Measurements from ENCODE around the gene PIP5K1C. TPM values are rescaled to one million over a fixed set of nuclear protein-coding genes. Genes with fewer than 3 reads are reported as not detected.
"Not testable (repeated sequence)": the region's sequence is repeated elsewhere in the genome, so short reads cannot be mapped to it uniquely, and the experiment has no call there.

Gene PIP5K1C
- total RNA-seq, 2 experiments from 2014 or later: 7.3 to 7.5 TPM

- Mint-ChIP-seq H3K27ac (no peak overlapping the region), H3K4me1 (ENCODE audit: low read depth) (no peaks in the 10 kb centered on the region), H3K27me3 (ENCODE audit: low read depth) (no peaks in the 10 kb centered on the region), H3K36me3 (ENCODE audit: low read depth) (peaks cover 3% of the 10 kb centered on the region), H3K9me3 (no peaks in the 10 kb centered on the region), H3K4me3 (no peak overlapping the region)
- intact Hi-C loops (cut with micrococcal nuclease): no loop called here
- no peak for DNase-seq
- CTCF ChIA-PET: no interaction called here
Observed at GRCh38 chr19:3639479-3639878, 60.8 kb downstream of the PIP5K1C start.

GRCh38 chr19:3638208-3639193, 61.8 kb downstream of the PIP5K1C start:
- intact Hi-C loops (cut with micrococcal nuclease): no loop called here
- Mint-ChIP-seq H3K27ac (no peak overlapping the region), H3K36me3 (ENCODE audit: low read depth) (peaks cover 3% of the 10 kb centered on the region), H3K4me3 (no peak overlapping the region), H3K27me3 (ENCODE audit: low read depth) (no peaks in the 10 kb centered on the region), H3K4me1 (ENCODE audit: low read depth) (no peaks in the 10 kb centered on the region), H3K9me3 (no peaks in the 10 kb centered on the region)
- CTCF ChIA-PET: no interaction called here
- no peak for DNase-seq

GRCh38 chr19:3637621-3638020, 62.6 kb downstream of the PIP5K1C start:
- Mint-ChIP-seq H3K9me3 (no peaks in the 10 kb centered on the region), H3K36me3 (ENCODE audit: low read depth) (peaks cover 3% of the 10 kb centered on the region), H3K4me1 (ENCODE audit: low read depth) (no peaks in the 10 kb centered on the region), H3K4me3 (no peak overlapping the region), H3K27me3 (ENCODE audit: low read depth) (no peaks in the 10 kb centered on the region), H3K27ac (no peak overlapping the region)
- CTCF ChIA-PET: no interaction called here
- intact Hi-C loops (cut with micrococcal nuclease): no loop called here
- no peak for DNase-seq

GRCh38 chr19:3636962-3637361, 63.3 kb downstream of the PIP5K1C start:
- Mint-ChIP-seq H3K27ac (no peak overlapping the region), H3K4me3 (no peak overlapping the region), H3K9me3 (no peaks in the 10 kb centered on the region), H3K27me3 (ENCODE audit: low read depth) (no peaks in the 10 kb centered on the region), H3K36me3 (ENCODE audit: low read depth) (peaks cover 3% of the 10 kb centered on the region), H3K4me1 (ENCODE audit: low read depth) (no peaks in the 10 kb centered on the region)
- CTCF ChIA-PET: no interaction called here
- intact Hi-C loops (cut with micrococcal nuclease): no loop called here
- no peak for DNase-seq

GRCh38 chr19:3636506-3636905, 63.8 kb downstream of the PIP5K1C start:
- peaks cover 3% of the 10 kb centered on the region for H3K36me3 Mint-ChIP-seq (ENCODE audit: low read depth)
- H3K9me3 Mint-ChIP-seq: no peaks in the 10 kb centered on the region
- intact Hi-C loops (cut with micrococcal nuclease): no loop called here
- no peaks in the 10 kb centered on the region for H3K4me1 Mint-ChIP-seq (ENCODE audit: low read depth)
- H3K27ac Mint-ChIP-seq: no peak overlapping the region
- CTCF ChIA-PET: no interaction called here
- no peak overlapping the region for H3K4me3 Mint-ChIP-seq
- H3K27me3 Mint-ChIP-seq (ENCODE audit: low read depth): no peaks in the 10 kb centered on the region
- no peak for DNase-seq

GRCh38 chr19:3634496-3635045, 65.7 kb downstream of the PIP5K1C start:
- Mint-ChIP-seq H3K36me3 (ENCODE audit: low read depth) (peaks cover 3% of the 10 kb centered on the region), H3K9me3 (no peaks in the 10 kb centered on the region), H3K27ac (no peak overlapping the region), H3K4me1 (ENCODE audit: low read depth) (no peaks in the 10 kb centered on the region), H3K27me3 (ENCODE audit: low read depth) (no peaks in the 10 kb centered on the region), H3K4me3 (no peak overlapping the region)
- intact Hi-C loops (cut with micrococcal nuclease): no loop called here
- CTCF ChIA-PET: no interaction called here
- no peak for DNase-seq

DNA sequence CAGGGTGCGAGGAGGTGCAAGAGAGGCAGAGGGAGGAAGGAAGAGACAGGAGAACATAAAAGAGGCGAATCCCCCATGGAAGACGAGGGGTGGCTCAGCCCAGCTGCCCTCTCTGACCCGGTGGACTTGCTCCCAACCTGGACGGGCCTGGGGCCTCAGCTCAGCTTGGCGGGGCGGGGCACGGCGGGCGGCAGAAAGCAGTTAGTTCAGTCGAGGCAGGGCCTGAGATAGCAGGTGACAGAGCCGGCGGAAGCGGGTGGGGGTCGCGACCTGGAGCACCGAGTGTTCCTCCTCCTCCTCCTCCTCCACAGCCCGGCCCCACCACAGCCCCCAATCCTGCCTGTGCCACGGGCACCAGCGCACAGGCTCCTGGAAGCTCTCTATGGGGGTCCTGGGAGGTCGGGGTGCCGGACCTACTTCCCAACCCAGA, 66.7 kb downstream of the PIP5K1C start:
- CTCF ChIA-PET: no interaction called here
- no peaks in the 10 kb centered on the region for H3K9me3 Mint-ChIP-seq
- DNase-seq: no peak
- no peaks in the 10 kb centered on the region for H3K27me3 Mint-ChIP-seq (ENCODE audit: low read depth)
- H3K36me3 Mint-ChIP-seq (ENCODE audit: low read depth): peaks cover 2% of the 10 kb centered on the region
- H3K4me1 Mint-ChIP-seq (ENCODE audit: low read depth): no peaks in the 10 kb centered on the region
- H3K27ac Mint-ChIP-seq: no peak overlapping the region
- H3K4me3 Mint-ChIP-seq: no peak overlapping the region
- intact Hi-C loops (cut with micrococcal nuclease): no loop called here

GRCh38 chr19:3632739-3633558, 67.3 kb downstream of the PIP5K1C start:
- intact Hi-C loops (cut with micrococcal nuclease): no loop called here
- H3K9me3 Mint-ChIP-seq: no peaks in the 10 kb centered on the region
- H3K27me3 Mint-ChIP-seq (ENCODE audit: low read depth): no peaks in the 10 kb centered on the region
- H3K36me3 Mint-ChIP-seq (ENCODE audit: low read depth): no peaks in the 10 kb centered on the region
- no peak overlapping the region for H3K27ac Mint-ChIP-seq
- H3K4me1 Mint-ChIP-seq (ENCODE audit: low read depth): no peaks in the 10 kb centered on the region
- CTCF ChIA-PET: no interaction called here
- H3K4me3 Mint-ChIP-seq: no peak overlapping the region
- no peak for DNase-seq

GRCh38 chr19:3632098-3632497, 68.2 kb downstream of the PIP5K1C start:
- no peaks in the 10 kb centered on the region for H3K36me3 Mint-ChIP-seq (ENCODE audit: low read depth)
- H3K4me1 Mint-ChIP-seq (ENCODE audit: low read depth): peaks cover 3% of the 10 kb centered on the region
- no peak for DNase-seq
- intact Hi-C loops (cut with micrococcal nuclease): no loop called here
- H3K27me3 Mint-ChIP-seq (ENCODE audit: low read depth): no peaks in the 10 kb centered on the region
- no peaks in the 10 kb centered on the region for H3K9me3 Mint-ChIP-seq
- H3K4me3 Mint-ChIP-seq: no peak overlapping the region
- CTCF ChIA-PET: no interaction called here
- no peak overlapping the region for H3K27ac Mint-ChIP-seq

DNA sequence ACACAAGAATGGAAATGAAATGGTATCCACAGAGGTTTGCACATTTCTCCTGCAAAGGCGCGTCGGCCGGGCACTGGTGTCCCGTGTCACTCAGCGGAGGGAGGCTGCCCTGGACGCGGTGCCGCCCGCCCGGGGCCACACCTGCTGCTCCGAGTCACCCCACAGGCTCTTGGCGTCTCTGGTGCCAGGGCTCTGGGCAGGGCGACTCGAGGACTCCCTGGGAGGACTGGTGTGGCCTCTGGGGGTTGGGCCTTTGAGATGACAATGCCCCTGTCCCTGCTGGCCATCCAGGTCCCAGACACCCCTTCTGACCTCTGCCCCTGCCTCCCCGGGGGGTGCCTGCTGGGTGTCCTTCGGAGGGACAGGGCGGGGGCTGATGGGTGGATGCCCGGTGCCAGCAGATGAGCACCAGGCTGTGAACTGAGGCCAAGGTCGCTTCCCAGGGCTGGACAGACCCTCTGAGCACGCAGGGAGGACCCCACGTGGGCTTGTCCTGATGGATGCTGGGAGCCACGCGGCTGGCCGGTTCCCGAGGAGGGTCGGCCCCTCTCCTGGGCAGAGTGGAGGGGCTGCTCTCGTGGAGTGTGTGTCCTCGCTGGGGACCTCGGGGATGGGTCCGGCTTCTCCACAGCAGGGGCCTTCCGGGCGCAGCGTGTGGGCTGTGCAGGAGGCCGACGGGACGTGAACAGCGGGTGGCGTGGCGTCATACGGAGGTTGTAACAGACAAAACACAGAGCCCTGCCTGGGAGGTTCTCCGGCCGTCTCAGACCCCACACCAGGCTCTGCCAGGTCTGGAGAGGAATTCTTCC, 69.0 kb downstream of the PIP5K1C start:
- Mint-ChIP-seq H3K4me3 (no peak overlapping the region), H3K27ac (no peak overlapping the region), H3K36me3 (ENCODE audit: low read depth) (no peaks in the 10 kb centered on the region), H3K4me1 (ENCODE audit: low read depth) (peaks cover 9% of the 10 kb centered on the region), H3K9me3 (no peaks in the 10 kb centered on the region), H3K27me3 (ENCODE audit: low read depth) (no peaks in the 10 kb centered on the region)
- CTCF ChIA-PET: no interaction called here
- intact Hi-C loops (cut with micrococcal nuclease): no loop called here
- no peak for DNase-seq

DNA sequence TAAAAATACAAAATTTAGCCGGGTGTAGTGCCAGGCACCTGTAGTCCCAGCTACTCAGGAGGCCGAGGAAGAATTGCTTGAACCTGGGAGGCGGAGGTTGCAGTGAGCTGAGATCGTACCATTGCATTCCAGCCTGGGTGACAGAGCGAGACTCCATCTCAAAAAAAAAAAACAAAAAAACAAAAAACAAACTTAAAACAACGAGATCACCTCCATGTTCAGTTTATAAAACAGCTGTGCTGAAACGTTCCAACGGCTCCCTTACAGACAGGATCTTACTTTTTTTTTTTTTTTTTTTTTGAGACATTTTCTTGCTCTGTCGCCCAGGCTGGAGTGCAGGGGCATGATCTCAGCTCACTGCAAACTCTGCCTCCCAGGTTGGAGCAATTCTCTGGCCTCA, 71.5 kb downstream of the PIP5K1C start:
- H3K36me3 Mint-ChIP-seq (ENCODE audit: low read depth); H3K9me3 Mint-ChIP-seq; DNase-seq; H3K27ac Mint-ChIP-seq; H3K4me3 Mint-ChIP-seq; H3K27me3 Mint-ChIP-seq (ENCODE audit: low read depth): not testable (repeated sequence)
- CTCF ChIA-PET: interaction anchor here (0.7 kb wide), 2 partner anchors 325 to 1803 kb away, joined by 3 to 4 read pairs; no protein-coding TSS in a partner anchor
- H3K4me1 Mint-ChIP-seq (ENCODE audit: low read depth): peaks cover 29% of the 10 kb centered on the region
- intact Hi-C loops (cut with micrococcal nuclease): loop anchor here (5.0 kb wide), 1 partner anchor 439 kb away; the partner anchor contains the start of gene ZBTB7A

GRCh38 chr19:3627351-3627723, 72.9 kb downstream of the PIP5K1C start:
- DNase-seq: no peak
- H3K36me3 Mint-ChIP-seq (ENCODE audit: low read depth): peaks cover 2% of the 10 kb centered on the region
- peak overlapping the region; percentile 98 for H3K27ac Mint-ChIP-seq
- CTCF ChIA-PET: interaction anchor here (1.2 kb wide), 1 partner anchor 65 kb away, joined by 5 read pairs; no protein-coding TSS in a partner anchor
- peak overlapping the region; percentile 79 for H3K4me3 Mint-ChIP-seq
- intact Hi-C loops (cut with micrococcal nuclease): loop anchor here (1.0 to 5.0 kb wide), 7 partner anchors 55 to 440 kb away; partner anchors contain the start of genes FZR1, HMG20B, MRPL54 and ZBTB7A
- no peaks in the 10 kb centered on the region for H3K9me3 Mint-ChIP-seq
- H3K4me1 Mint-ChIP-seq (ENCODE audit: low read depth): peaks cover 29% of the 10 kb centered on the region
- H3K27me3 Mint-ChIP-seq (ENCODE audit: low read depth): no peaks in the 10 kb centered on the region

Measured in activated naive CD4-positive, alpha-beta T cell treated with anti-CD3 and anti-CD28 coated beads for 36 hours (primary cell).